ENCODE data around the gene DUOXA1.

DNA sequence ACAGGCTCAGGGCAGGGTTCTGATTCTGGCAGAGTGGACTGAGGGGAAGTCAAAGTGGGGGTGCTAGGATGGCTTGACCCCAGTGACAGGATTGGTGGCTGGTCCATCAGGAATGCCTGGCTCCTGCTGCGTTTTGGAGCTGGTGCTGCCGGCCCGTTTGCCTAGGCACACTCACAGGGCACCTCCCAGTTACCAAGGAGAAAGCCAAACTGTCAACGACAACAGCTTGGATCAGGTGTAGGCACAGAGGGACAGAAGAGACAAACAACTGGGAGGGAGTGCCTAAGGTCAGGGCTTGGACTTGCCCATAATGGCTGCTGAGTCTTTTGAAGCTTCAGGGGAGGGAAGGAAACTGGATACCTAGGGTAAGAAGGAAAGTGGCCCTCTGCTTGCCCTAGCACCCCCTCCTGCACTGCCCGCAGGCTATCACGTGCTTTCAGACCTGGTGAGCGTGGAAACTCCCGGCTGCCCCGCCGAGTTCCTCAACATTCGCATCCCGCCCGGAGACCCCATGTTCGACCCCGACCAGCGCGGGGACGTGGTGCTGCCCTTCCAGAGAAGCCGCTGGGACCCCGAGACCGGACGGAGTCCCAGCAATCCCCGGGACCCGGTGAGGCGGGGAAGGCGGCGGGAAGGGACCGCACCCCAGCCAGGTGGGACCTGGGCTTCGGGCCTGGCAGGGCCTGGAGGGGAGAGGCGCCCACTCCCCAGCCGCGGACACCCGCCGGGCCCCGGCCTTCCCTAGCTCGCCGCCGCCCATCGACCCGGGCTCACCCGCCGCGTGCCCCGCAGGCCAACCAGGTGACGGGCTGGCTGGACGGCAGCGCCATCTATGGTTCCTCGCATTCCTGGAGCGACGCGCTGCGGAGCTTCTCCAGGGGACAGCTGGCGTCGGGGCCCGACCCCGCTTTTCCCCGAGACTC, 5.3 kb upstream of the DUOXA1 start:
- TF ChIP-seq POLR2A (IDR thresholded peaks at IDR 0.05), result no peak
- TF ChIP-seq, protein P1, sequence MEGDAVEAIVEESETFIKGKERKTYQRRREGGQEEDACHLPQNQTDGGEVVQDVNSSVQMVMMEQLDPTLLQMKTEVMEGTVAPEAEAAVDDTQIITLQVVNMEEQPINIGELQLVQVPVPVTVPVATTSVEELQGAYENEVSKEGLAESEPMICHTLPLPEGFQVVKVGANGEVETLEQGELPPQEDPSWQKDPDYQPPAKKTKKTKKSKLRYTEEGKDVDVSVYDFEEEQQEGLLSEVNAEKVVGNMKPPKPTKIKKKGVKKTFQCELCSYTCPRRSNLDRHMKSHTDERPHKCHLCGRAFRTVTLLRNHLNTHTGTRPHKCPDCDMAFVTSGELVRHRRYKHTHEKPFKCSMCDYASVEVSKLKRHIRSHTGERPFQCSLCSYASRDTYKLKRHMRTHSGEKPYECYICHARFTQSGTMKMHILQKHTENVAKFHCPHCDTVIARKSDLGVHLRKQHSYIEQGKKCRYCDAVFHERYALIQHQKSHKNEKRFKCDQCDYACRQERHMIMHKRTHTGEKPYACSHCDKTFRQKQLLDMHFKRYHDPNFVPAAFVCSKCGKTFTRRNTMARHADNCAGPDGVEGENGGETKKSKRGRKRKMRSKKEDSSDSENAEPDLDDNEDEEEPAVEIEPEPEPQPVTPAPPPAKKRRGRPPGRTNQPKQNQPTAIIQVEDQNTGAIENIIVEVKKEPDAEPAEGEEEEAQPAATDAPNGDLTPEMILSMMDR (IDR thresholded peaks at IDR 0.05), result peak in 3 of 4 donors; percentile 31 to 44 (median 37)
